ELR (cell line): ENCODE results near the gene CDK14.

Source experiments
- DNase-seq: peaks from one replicate; pipeline ENCODE4 v3.0.0-alpha.2; 2015; ENCODE audit warnings: low read depth

CDK14 gene

GRCh38 chr7:90897961-90898469, 301.9 kb downstream of the CDK14 start:
- no peak for DNase-seq

- DNase-seq, result no peak
These were observed 304.7 kb downstream of the CDK14 start for GRCh38 chr7:90900628-90901356.

GRCh38 chr7:90903841-90904240, 307.7 kb downstream of the CDK14 start:
- DNase-seq, result no peak

GRCh38 chr7:90910136-90910535, 314.0 kb downstream of the CDK14 start:
- DNase-seq, result peak; percentile 52

GRCh38 chr7:90916319-90916718, 320.2 kb downstream of the CDK14 start:
- no peak for DNase-seq

- no peak for DNase-seq
These were observed 321.4 kb downstream of the CDK14 start for GRCh38 chr7:90917539-90917938.

- DNase-seq, result no peak
These were observed 322.2 kb downstream of the CDK14 start for GRCh38 chr7:90918303-90918702.

GRCh38 chr7:90919816-90920215, 323.7 kb downstream of the CDK14 start:
- no peak for DNase-seq

- no peak for DNase-seq
These were observed 324.2 kb downstream of the CDK14 start for GRCh38 chr7:90920336-90920735.

GRCh38 chr7:90923541-90923997, 327.4 kb downstream of the CDK14 start:
- DNase-seq, result no peak

- peak; percentile 2 for DNase-seq
These were observed 332.7 kb downstream of the CDK14 start for GRCh38 chr7:90928700-90929424.

GRCh38 chr7:90931986-90932916, 336.1 kb downstream of the CDK14 start:
- DNase-seq, result no peak

GRCh38 chr7:90933041-90933440, 336.9 kb downstream of the CDK14 start:
- DNase-seq, result no peak

- DNase-seq, result no peak
These were observed 337.9 kb downstream of the CDK14 start for GRCh38 chr7:90933984-90934383.

GRCh38 chr7:90938371-90938770, 342.2 kb downstream of the CDK14 start:
- peak; percentile 18 for DNase-seq

- DNase-seq, result no peak
These were observed 343.5 kb downstream of the CDK14 start for GRCh38 chr7:90939666-90940065.

GRCh38 chr7:90944021-90944420, 347.9 kb downstream of the CDK14 start:
- DNase-seq, result no peak

- peak; percentile 17 for DNase-seq
These were observed 349.1 kb downstream of the CDK14 start for GRCh38 chr7:90945104-90945787.

- DNase-seq, result no peak
These were observed 350.8 kb downstream of the CDK14 start for GRCh38 chr7:90946730-90947501.

GRCh38 chr7:90948085-90948484, 352.0 kb downstream of the CDK14 start:
- DNase-seq, result no peak

GRCh38 chr7:90951229-90951628, 355.1 kb downstream of the CDK14 start:
- DNase-seq, result no peak
